WTC11 (cell line): ENCODE results near the gene PPP1CB. TPM values are rescaled to one million over a fixed set of nuclear protein-coding genes. Genes with fewer than 3 reads are reported as not detected.
A peak's percentile ranks its signal among the peaks of the same experiment; 100 is the strongest.

Experiments
- AFF4 ChIP-seq: sonication (generic); formaldehyde crosslinking; IDR thresholded peaks from 2 replicates; pipeline ENCODE4 v1.8.1; 2023; ENCODE audit warnings: mild to moderate bottlenecking, missing genetic modification reagents, borderline replicate concordance
- ATF1 ChIP-seq: sonication (generic); formaldehyde crosslinking; IDR thresholded peaks from 2 replicates; pipeline ENCODE4 v1.8.1; 2023; ENCODE audit warnings: mild to moderate bottlenecking, moderate library complexity, missing genetic modification reagents
- CREM ChIP-seq: sonication (generic); formaldehyde crosslinking; IDR thresholded peaks from 2 replicates; pipeline ENCODE4 v1.8.1; 2022; ENCODE audit warnings: mild to moderate bottlenecking, missing genetic modification reagents, moderate library complexity
- E2F1 ChIP-seq: sonication (generic); formaldehyde crosslinking; IDR thresholded peaks from 2 replicates; pipeline ENCODE4 v1.8.0; 2022; ENCODE audit warnings: mild to moderate bottlenecking, missing genetic modification reagents
- ELF4 ChIP-seq: sonication (generic); formaldehyde crosslinking; IDR thresholded peaks from 2 replicates; pipeline ENCODE4 v1.8.1; 2022; ENCODE audit warnings: low read depth, mild to moderate bottlenecking, moderate library complexity, missing genetic modification reagents
- ESRRA ChIP-seq: sonication (generic); formaldehyde crosslinking; IDR thresholded peaks from 2 replicates; pipeline ENCODE4 v1.8.1; 2022; ENCODE audit warnings: mild to moderate bottlenecking, missing genetic modification reagents, borderline replicate concordance
- JUN ChIP-seq: sonication (generic); formaldehyde crosslinking; IDR thresholded peaks from 2 replicates; pipeline ENCODE4 v1.8.0; 2023; ENCODE audit warnings: mild to moderate bottlenecking, missing genetic modification reagents
- PRRX2 ChIP-seq: fragments of 250-450 bp; sonication (Bioruptor Pico); IDR thresholded peaks from 2 replicates; pipeline ENCODE4 v1.8.0; 2021; ENCODE audit warnings: mild to moderate bottlenecking
- RORB ChIP-seq: fragments of 250-450 bp; sonication (Bioruptor Pico); IDR thresholded peaks from 2 replicates; pipeline ENCODE4 v1.9.0; 2021; ENCODE audit warnings: mild to moderate bottlenecking
- SP1 ChIP-seq: sonication (generic); formaldehyde crosslinking; conservative IDR thresholded peaks from 2 replicates; pipeline ENCODE4 v1.8.1; 2022; ENCODE audit warnings: missing genetic modification reagents
- TEAD1 ChIP-seq: sonication (generic); formaldehyde crosslinking; IDR thresholded peaks from 2 replicates; pipeline ENCODE4 v1.8.0; 2022; ENCODE audit warnings: mild to moderate bottlenecking, missing genetic modification reagents
- TEAD4 ChIP-seq: sonication (generic); formaldehyde crosslinking; IDR thresholded peaks from 2 replicates; pipeline ENCODE4 v1.8.0; 2022; ENCODE audit warnings: mild to moderate bottlenecking, missing genetic modification reagents
- TP53 ChIP-seq: sonication (generic); formaldehyde crosslinking; IDR thresholded peaks from 2 replicates; pipeline ENCODE4 v1.8.1; 2023; ENCODE audit warnings: mild to moderate bottlenecking, missing genetic modification reagents
- ZBTB21 ChIP-seq: sonication (generic); formaldehyde crosslinking; IDR thresholded peaks from 2 replicates; pipeline ENCODE4 v1.8.1; 2023; ENCODE audit warnings: mild to moderate bottlenecking, missing genetic modification reagents, borderline replicate concordance
- ZNF317 ChIP-seq: sonication (generic); formaldehyde crosslinking; IDR thresholded peaks from 2 replicates; pipeline ENCODE4 v1.8.1; 2023; ENCODE audit warnings: low read depth, mild to moderate bottlenecking, moderate library complexity, missing genetic modification reagents, borderline replicate concordance
- ZNF416 ChIP-seq: fragments of 250-450 bp; sonication (Bioruptor Pico); IDR thresholded peaks from 2 replicates; pipeline ENCODE4 v1.9.0; 2021; ENCODE audit warnings: mild to moderate bottlenecking, inconsistent platforms
- total RNA-seq: library from RNA; stranded (reverse); gene quantifications from 3 replicates; pipeline ENCODE4 v1.2.3, GENCODE V29; 2021
- TF ChIP-seq, protein P1 (sequence below): sonication (generic); formaldehyde crosslinking; IDR thresholded peaks from 2 replicates; pipeline ENCODE4 v1.8.1; 2022; ENCODE audit warnings: mild to moderate bottlenecking, moderate library complexity, missing genetic modification reagents
- TF ChIP-seq, protein P2 (sequence below): fragments of 250-450 bp; sonication (Bioruptor Pico); IDR thresholded peaks from 2 replicates; pipeline ENCODE4 v1.9.0; 2021; ENCODE audit warnings: mild to moderate bottlenecking
- TF ChIP-seq, protein P3 (sequence below): sonication (generic); formaldehyde crosslinking; IDR thresholded peaks from 2 replicates; pipeline ENCODE4 v1.8.0; 2022; ENCODE audit warnings: mild to moderate bottlenecking, missing genetic modification reagents
- TF ChIP-seq, protein P4 (sequence below): sonication (generic); formaldehyde crosslinking; IDR thresholded peaks from 2 replicates; pipeline ENCODE4 v1.8.1; 2022; ENCODE audit warnings: low read depth, mild to moderate bottlenecking, moderate library complexity, missing genetic modification reagents, borderline replicate concordance
- TF ChIP-seq, protein P5 (sequence below): sonication (generic); formaldehyde crosslinking; IDR thresholded peaks from 2 replicates; pipeline ENCODE4 v1.8.0; 2022; ENCODE audit warnings: mild to moderate bottlenecking, missing genetic modification reagents
- TF ChIP-seq, protein P6 (sequence below): fragments of 250-450 bp; sonication (Bioruptor Pico); IDR thresholded peaks from 2 replicates; pipeline ENCODE4 v1.8.0; 2021; ENCODE audit warnings: mild to moderate bottlenecking
- TF ChIP-seq, protein P7 (sequence below): fragments of 250-450 bp; sonication (Bioruptor Pico); IDR thresholded peaks from 2 replicates; pipeline ENCODE4 v1.9.0; 2021; ENCODE audit warnings: moderate library complexity, mild to moderate bottlenecking, inconsistent platforms, borderline replicate concordance
- TF ChIP-seq, protein P8 (sequence below): sonication (generic); formaldehyde crosslinking; IDR thresholded peaks from 2 replicates; pipeline ENCODE4 v1.8.1; 2022; ENCODE audit warnings: missing genetic modification reagents, borderline replicate concordance

The PPP1CB gene
- total RNA-seq, 1 experiment from 2014 or later: 133 TPM

DNA sequence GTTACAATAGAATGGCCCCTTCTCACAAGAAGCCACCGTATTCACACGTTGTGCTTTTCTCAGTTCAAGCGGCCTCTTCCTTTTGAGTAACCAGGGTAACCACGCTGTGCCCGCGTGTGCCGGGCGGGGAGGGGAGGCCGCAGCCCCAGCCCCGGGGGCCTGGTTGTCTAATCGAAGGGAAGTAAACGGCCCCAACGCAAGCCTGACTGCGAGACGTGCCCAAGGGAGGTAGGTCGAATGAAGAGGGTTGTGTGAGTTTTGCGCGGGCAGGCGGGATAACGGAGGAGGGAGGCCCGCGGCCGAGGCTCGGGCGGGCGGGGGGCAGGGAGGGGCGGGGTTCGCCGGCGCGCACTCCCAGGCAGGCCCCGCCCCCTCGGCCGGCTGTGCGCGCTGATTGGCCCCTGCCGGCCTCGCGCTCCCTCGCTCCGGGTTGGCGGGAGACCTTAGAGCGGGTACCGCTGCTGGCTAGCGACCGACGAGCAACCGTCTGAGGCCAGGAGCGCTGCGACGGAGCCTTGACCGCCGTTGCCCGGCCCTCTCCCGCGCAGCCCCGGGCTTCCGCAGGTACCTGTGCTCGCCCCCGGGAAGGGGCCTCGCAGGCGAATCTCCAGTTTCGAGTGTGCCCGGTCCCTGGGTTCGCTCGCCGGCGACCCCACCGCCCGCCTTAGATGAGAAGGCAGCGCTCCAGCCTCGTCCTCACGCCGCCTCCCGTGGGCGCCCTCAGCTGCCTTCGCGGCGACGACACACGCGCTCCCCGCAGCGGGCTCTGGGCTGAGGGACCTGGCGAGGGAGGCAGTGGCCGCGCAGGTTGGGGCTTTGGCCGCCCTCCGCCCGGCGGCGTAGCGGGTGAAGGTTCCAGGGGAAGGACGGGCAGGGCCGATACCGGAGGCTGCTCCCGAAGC, 59.0 kb downstream of the PPP1CB start, which contains the start of gene SPDYA (continued):
- TF ChIP-seq RORB (CRISPR knock-in tag) (no peak), ESRRA (CRISPR knock-in tag) (peak; percentile 97; the same call in 1 of the 2 replicates), ZBTB21 (CRISPR knock-in tag) (peak; percentile 79), AFF4 (CRISPR knock-in tag) (0 out of 2 replicates have a peak, but pooled peaks have one; percentile 91), ZNF317 (CRISPR knock-in tag) (0 out of 2 replicates have a peak, but pooled peaks have one; percentile 69), ZNF416 (0 out of 2 replicates have a peak, but pooled peaks have one; percentile 52), CREM (CRISPR knock-in tag) (peak; percentile 45; the same call in 1 of the 2 replicates), TP53 (CRISPR knock-in tag) (peak; percentile 96), JUN (CRISPR knock-in tag) (peak; percentile 92), E2F1 (CRISPR knock-in tag) (peak; percentile 92; the same call in 1 of the 2 replicates), TEAD4 (CRISPR knock-in tag) (peak; percentile 36; the same call in 1 of the 2 replicates), ATF1 (peak; percentile 81; the same call in 1 of the 2 replicates), ELF4 (CRISPR knock-in tag) (peak; percentile 96), TEAD1 (peak; percentile 72; the same call in 1 of the 2 replicates), PRRX2 (0 out of 2 replicates have a peak, but pooled peaks have one; percentile 20), SP1 (CRISPR knock-in tag) (peak; percentile 79)
- TF ChIP-seq, protein P1, sequence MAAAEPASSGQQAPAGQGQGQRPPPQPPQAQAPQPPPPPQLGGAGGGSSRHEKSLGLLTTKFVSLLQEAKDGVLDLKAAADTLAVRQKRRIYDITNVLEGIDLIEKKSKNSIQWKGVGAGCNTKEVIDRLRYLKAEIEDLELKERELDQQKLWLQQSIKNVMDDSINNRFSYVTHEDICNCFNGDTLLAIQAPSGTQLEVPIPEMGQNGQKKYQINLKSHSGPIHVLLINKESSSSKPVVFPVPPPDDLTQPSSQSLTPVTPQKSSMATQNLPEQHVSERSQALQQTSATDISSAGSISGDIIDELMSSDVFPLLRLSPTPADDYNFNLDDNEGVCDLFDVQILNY (CRISPR knock-in tag): peak; percentile 96
- TF ChIP-seq, protein P2, sequence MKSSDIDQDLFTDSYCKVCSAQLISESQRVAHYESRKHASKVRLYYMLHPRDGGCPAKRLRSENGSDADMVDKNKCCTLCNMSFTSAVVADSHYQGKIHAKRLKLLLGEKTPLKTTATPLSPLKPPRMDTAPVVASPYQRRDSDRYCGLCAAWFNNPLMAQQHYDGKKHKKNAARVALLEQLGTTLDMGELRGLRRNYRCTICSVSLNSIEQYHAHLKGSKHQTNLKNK: no peak
- TF ChIP-seq, protein P3, sequence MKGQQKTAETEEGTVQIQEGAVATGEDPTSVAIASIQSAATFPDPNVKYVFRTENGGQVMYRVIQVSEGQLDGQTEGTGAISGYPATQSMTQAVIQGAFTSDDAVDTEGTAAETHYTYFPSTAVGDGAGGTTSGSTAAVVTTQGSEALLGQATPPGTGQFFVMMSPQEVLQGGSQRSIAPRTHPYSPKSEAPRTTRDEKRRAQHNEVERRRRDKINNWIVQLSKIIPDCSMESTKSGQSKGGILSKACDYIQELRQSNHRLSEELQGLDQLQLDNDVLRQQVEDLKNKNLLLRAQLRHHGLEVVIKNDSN (CRISPR knock-in tag): peak; percentile 72; the same call in 1 of the 2 replicates
- TF ChIP-seq, protein P4, sequence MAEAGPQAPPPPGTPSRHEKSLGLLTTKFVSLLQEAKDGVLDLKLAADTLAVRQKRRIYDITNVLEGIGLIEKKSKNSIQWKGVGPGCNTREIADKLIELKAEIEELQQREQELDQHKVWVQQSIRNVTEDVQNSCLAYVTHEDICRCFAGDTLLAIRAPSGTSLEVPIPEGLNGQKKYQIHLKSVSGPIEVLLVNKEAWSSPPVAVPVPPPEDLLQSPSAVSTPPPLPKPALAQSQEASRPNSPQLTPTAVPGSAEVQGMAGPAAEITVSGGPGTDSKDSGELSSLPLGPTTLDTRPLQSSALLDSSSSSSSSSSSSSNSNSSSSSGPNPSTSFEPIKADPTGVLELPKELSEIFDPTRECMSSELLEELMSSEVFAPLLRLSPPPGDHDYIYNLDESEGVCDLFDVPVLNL (CRISPR knock-in tag): peak; percentile 79
- TF ChIP-seq, protein P5, sequence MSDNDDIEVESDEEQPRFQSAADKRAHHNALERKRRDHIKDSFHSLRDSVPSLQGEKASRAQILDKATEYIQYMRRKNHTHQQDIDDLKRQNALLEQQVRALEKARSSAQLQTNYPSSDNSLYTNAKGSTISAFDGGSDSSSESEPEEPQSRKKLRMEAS (CRISPR knock-in tag): peak; percentile 99
- TF ChIP-seq, protein P6, sequence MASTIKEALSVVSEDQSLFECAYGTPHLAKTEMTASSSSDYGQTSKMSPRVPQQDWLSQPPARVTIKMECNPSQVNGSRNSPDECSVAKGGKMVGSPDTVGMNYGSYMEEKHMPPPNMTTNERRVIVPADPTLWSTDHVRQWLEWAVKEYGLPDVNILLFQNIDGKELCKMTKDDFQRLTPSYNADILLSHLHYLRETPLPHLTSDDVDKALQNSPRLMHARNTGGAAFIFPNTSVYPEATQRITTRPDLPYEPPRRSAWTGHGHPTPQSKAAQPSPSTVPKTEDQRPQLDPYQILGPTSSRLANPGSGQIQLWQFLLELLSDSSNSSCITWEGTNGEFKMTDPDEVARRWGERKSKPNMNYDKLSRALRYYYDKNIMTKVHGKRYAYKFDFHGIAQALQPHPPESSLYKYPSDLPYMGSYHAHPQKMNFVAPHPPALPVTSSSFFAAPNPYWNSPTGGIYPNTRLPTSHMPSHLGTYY: no peak
- TF ChIP-seq, protein P7, sequence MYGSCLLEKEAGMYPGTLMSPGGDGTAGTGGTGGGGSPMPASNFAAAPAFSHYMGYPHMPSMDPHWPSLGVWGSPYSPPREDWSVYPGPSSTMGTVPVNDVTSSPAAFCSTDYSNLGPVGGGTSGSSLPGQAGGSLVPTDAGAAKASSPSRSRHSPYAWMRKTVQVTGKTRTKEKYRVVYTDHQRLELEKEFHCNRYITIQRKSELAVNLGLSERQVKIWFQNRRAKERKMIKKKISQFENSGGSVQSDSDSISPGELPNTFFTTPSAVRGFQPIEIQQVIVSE (CRISPR knock-in tag): no peak
- TF ChIP-seq, protein P8, sequence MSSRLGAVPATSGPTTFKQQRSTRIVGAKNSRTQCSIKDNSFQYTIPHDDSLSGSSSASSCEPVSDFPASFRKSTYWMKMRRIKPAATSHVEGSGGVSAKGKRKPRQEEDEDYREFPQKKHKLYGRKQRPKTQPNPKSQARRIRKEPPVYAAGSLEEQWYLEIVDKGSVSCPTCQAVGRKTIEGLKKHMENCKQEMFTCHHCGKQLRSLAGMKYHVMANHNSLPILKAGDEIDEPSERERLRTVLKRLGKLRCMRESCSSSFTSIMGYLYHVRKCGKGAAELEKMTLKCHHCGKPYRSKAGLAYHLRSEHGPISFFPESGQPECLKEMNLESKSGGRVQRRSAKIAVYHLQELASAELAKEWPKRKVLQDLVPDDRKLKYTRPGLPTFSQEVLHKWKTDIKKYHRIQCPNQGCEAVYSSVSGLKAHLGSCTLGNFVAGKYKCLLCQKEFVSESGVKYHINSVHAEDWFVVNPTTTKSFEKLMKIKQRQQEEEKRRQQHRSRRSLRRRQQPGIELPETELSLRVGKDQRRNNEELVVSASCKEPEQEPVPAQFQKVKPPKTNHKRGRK (CRISPR knock-in tag): no peak
